ENCODE measurements around the gene CEP192.

- no peak for TF ChIP-seq CTCF (optimal IDR thresholded peaks at IDR 0.05 in 1 of 3, IDR thresholded peaks at IDR 0.05 in 1 of 3, conservative IDR thresholded peaks at IDR 0.05 in 1 of 3; ENCODE audit: extremely low read depth in 1 of 3, insufficient read depth in 2 of 3, low read length in 3 of 3)
- no peak for TF ChIP-seq EZH2 (IDR thresholded peaks at IDR 0.05; ENCODE audit: low read length)
Measured at GRCh38 chr18:13061630-13062189, 70.5 kb downstream of the CEP192 start.

Data from keratinocyte (primary cell).